IMR-90 (cell line): ENCODE data around the gene MTMR3. TPM values are rescaled to one million over a fixed set of nuclear protein-coding genes. Genes with fewer than 3 reads are reported as not detected.

Experiments
- ATAC-seq: fragments of 200-7000 bp; cut with Tn5 transposase; 2 replicates; pipeline ENCODE4 v1.9.1; 2020; ENCODE audit warnings: low read depth, mild to moderate bottlenecking, moderate library complexity
- BruUV-seq: library from RNA; stranded (reverse); fragments of 400-500 nt; replicated peaks from 2 replicates; lab custom pipeline; 2021; lab: Mats Ljungman, UMichigan
- CTCF ChIA-PET: fragments of 300-600 bp; formaldehyde crosslinking; extraction: SDS; loops from one replicate; lab custom pipeline; 2021; ENCODE audit warnings: antibody characterized with exemption; lab: Yijun Ruan, JAX
- POLR2A ChIA-PET: fragments of 300-600 bp; sonication (Branson Sonifier 250); formaldehyde crosslinking; loops from one replicate; lab custom pipeline; 2022; ENCODE audit warnings: antibody characterized with exemption; ENCODE audit not compliant: unreplicated experiment; lab: Charles Lee
- DNase-seq: peaks from one replicate; pipeline ENCODE4 v3.0.0; 2013
- H2AFZ ChIP-seq: replicated peaks from 2 replicates; pipeline ENCODE3; 2013; ENCODE audit warnings: low read length, mild to moderate bottlenecking; ENCODE audit not compliant: poor library complexity
- H2AK5ac ChIP-seq: 2 replicates; pipeline ENCODE4 v1.6.1; 2013; ENCODE audit warnings: low read depth, low read length, inconsistent platforms
- H2AK9ac ChIP-seq: replicated peaks from 2 replicates; pipeline ENCODE3; 2013; ENCODE audit warnings: mild to moderate bottlenecking, low read depth, low read length, moderate library complexity; ENCODE audit not compliant: poor library complexity
- H2BK120ac ChIP-seq: 2 replicates; pipeline ENCODE4 v1.6.1; 2013; ENCODE audit warnings: low read depth, low read length, inconsistent platforms
- H2BK15ac ChIP-seq: 3 replicates; pipeline ENCODE4 v1.6.1; 2013; ENCODE audit warnings: low read depth, low read length, inconsistent platforms
- H2BK20ac ChIP-seq: 2 replicates; pipeline ENCODE4 v1.6.1; 2013; ENCODE audit warnings: low read depth, mild to moderate bottlenecking, inconsistent platforms, low read length, moderate library complexity
- H2BK5ac ChIP-seq: 2 replicates; pipeline ENCODE4 v1.6.1; 2013; ENCODE audit warnings: mild to moderate bottlenecking, low read depth, low read length, inconsistent platforms; ENCODE audit not compliant: poor library complexity, severe bottlenecking
- H3K14ac ChIP-seq: replicated peaks from 2 replicates; pipeline ENCODE4 v1.6.1; 2013; ENCODE audit warnings: low read depth, low read length, inconsistent platforms
- H3K18ac ChIP-seq: 2 replicates; pipeline ENCODE4 v1.6.1; 2013; ENCODE audit warnings: low read depth, low read length, control low read depth
- H3K23ac ChIP-seq: 2 replicates; pipeline ENCODE4 v1.6.1; 2013; ENCODE audit warnings: low read depth, low read length, inconsistent platforms
- H3K27ac ChIP-seq: 2 replicates; pipeline ENCODE4 v1.5.1; 2013; ENCODE audit warnings: mild to moderate bottlenecking, control low read depth, low read length; ENCODE audit not compliant: insufficient read depth
- H3K27me3 ChIP-seq: 2 replicates; pipeline ENCODE4 v1.6.1; 2013; ENCODE audit warnings: low read length; ENCODE audit not compliant: control insufficient read depth, insufficient read depth
- H3K36me3 ChIP-seq: 2 replicates; pipeline ENCODE4 v1.6.1; 2013; ENCODE audit warnings: low read length, mixed read lengths; ENCODE audit not compliant: control insufficient read depth, insufficient read depth
- H3K4ac ChIP-seq: 2 replicates; pipeline ENCODE4 v1.6.1; 2013; ENCODE audit warnings: low read depth, low read length, inconsistent platforms
- H3K4me1 ChIP-seq: 2 replicates; pipeline ENCODE4 v1.6.1; 2013; ENCODE audit warnings: low read length, mixed read lengths; ENCODE audit not compliant: control insufficient read depth, insufficient read depth
- H3K4me2 ChIP-seq: 2 replicates; pipeline ENCODE4 v1.6.1; 2013; ENCODE audit warnings: low read depth, mild to moderate bottlenecking, control low read depth, low read length, moderate library complexity
- H3K4me3 ChIP-seq: 2 replicates; pipeline ENCODE4 v1.5.1; 2013; ENCODE audit warnings: low read depth, mild to moderate bottlenecking, control low read depth, low read length, moderate library complexity; ENCODE audit not compliant: insufficient read depth
- H3K56ac ChIP-seq: 2 replicates; pipeline ENCODE4 v1.6.1; 2013; ENCODE audit warnings: low read length, inconsistent platforms; ENCODE audit not compliant: insufficient read depth; ENCODE audit errors: extremely low read depth
- H3K79me1 ChIP-seq, 2 experiments: 2 replicates each; pipeline ENCODE4 v1.6.1; 2013; ENCODE audit warnings: low read length in 2 of 2, inconsistent platforms in 1 of 2, low read depth in 1 of 2
- H3K9ac ChIP-seq: 2 replicates; pipeline ENCODE4 v1.6.1; 2013; ENCODE audit warnings: low read depth, low read length, control low read depth
- H3K9me1 ChIP-seq: 2 replicates; pipeline ENCODE4 v1.6.1; 2013; ENCODE audit warnings: low read length, inconsistent platforms; ENCODE audit not compliant: insufficient read depth
- H3K9me3 ChIP-seq: 2 replicates; pipeline ENCODE4 v1.6.1; 2013; ENCODE audit warnings: low read length; ENCODE audit not compliant: control insufficient read depth, insufficient read depth
- H4K20me1 ChIP-seq: 2 replicates; pipeline ENCODE4 v1.6.1; 2013; ENCODE audit warnings: low read length, inconsistent platforms; ENCODE audit not compliant: insufficient read depth
- H4K5ac ChIP-seq: 2 replicates; pipeline ENCODE4 v1.6.1; 2013; ENCODE audit warnings: mild to moderate bottlenecking, low read depth, low read length, control low read depth
- H4K8ac ChIP-seq, 2 experiments: 2 replicates each; pipeline ENCODE4 v1.6.1; 2013; ENCODE audit warnings: low read depth in 2 of 2, low read length in 2 of 2, control low read depth in 1 of 2, inconsistent platforms in 1 of 2
- H4K91ac ChIP-seq: 2 replicates; pipeline ENCODE4 v1.6.1; 2013; ENCODE audit warnings: low read depth, low read length, inconsistent platforms; ENCODE audit not compliant: insufficient read depth
- BHLHE40 ChIP-seq: fragments of 150-350 bp; IDR thresholded peaks from 2 replicates; pipeline ENCODE4 v1.6.1; 2016; ENCODE audit warnings: mild to moderate bottlenecking, low read depth, low read length
- CEBPB ChIP-seq: IDR thresholded peaks from 2 replicates; pipeline ENCODE4 v1.6.1; 2012; ENCODE audit warnings: low read depth, low read length, improper control_type of control experiment
- CHD1 ChIP-seq: IDR thresholded peaks from 2 replicates; pipeline ENCODE4 v1.6.1; 2012; ENCODE audit warnings: low read depth, low read length, improper control_type of control experiment
- MAFK ChIP-seq: IDR thresholded peaks from 2 replicates; pipeline ENCODE4 v1.6.1; 2012; ENCODE audit warnings: low read depth, low read length, improper control_type of control experiment
- MAZ ChIP-seq: IDR thresholded peaks from 2 replicates; pipeline ENCODE4 v1.6.1; 2012; ENCODE audit warnings: low read depth, mild to moderate bottlenecking, low read length, improper control_type of control experiment, moderate library complexity, borderline replicate concordance
- MXI1 ChIP-seq: IDR thresholded peaks from 2 replicates; pipeline ENCODE4 v1.6.1; 2012; ENCODE audit warnings: low read depth, mild to moderate bottlenecking, low read length, moderate library complexity, borderline replicate concordance
- NFE2L2 ChIP-seq: fragments of 150-350 bp; IDR thresholded peaks from 2 replicates; pipeline ENCODE4 v1.6.1; 2016; ENCODE audit warnings: low read depth, mild to moderate bottlenecking, low read length
- POLR2A ChIP-seq: IDR thresholded peaks from 2 replicates; pipeline ENCODE4 v1.6.1; 2012; ENCODE audit warnings: mild to moderate bottlenecking, low read depth, low read length
- RCOR1 ChIP-seq: IDR thresholded peaks from 2 replicates; pipeline ENCODE4 v1.6.1; 2012; ENCODE audit warnings: mild to moderate bottlenecking, low read length, improper control_type of control experiment; ENCODE audit not compliant: insufficient replicate concordance
- RFX5 ChIP-seq: IDR thresholded peaks from 2 replicates; pipeline ENCODE4 v1.8.0; 2012; ENCODE audit warnings: low read depth, mild to moderate bottlenecking, low read length, moderate library complexity
- WGBS, 2 experiments: methylation state at CpG; one replicate each; pipeline versions ENCODE4 v1.1.5 to v1.1.7; 2013; ENCODE audit warnings: missing lambda C conversion rate in 2 of 2; ENCODE audit not compliant: insufficient read length in 1 of 2; ENCODE audit errors: extremely low coverage in 2 of 2; 5-methylcytosine and 5-hydroxymethylcytosine counted together
- dilution Hi-C: fragments of 300-500 bp; cut with HindIII; formaldehyde crosslinking; loops from one replicate; pipeline ENCODE4 v1.14.3; 2018; ENCODE audit warnings: low sequenced_read_pairs; ENCODE audit not compliant: unreplicated experiment
- in situ Hi-C: fragments of 300-500 bp; cut with MboI; formaldehyde crosslinking; loops from 3 replicates; pipeline ENCODE4 v1.14.3; 2019; ENCODE audit warnings: low sequenced_read_pairs, inconsistent platforms, mixed read lengths
- intact Hi-C: fragments of 100-400 bp; cut with micrococcal nuclease; formaldehyde crosslinking; loops from 2 replicates; pipeline ENCODE4 v1.10.0; 2022
- polyA plus RNA-seq, 3 experiments: library from polyadenylated mRNA; depleted of rRNA; stranded (reverse); fragments of >200 nt; gene quantifications; 2 replicates each; pipeline ENCODE4 v1.2.3, GENCODE V29; 2012; ENCODE audit warnings: low replicate concordance in 1 of 3
- total RNA-seq: library from RNA; depleted of rRNA; stranded (reverse); fragments of >200 nt; gene quantifications from 2 replicates; pipeline ENCODE4 v1.2.3, GENCODE V29; 2012
- TF ChIP-seq, protein P1 (sequence below): fragments of 150-350 bp; IDR thresholded peaks from 2 replicates; pipeline ENCODE4 v1.6.1; 2017; ENCODE audit warnings: mild to moderate bottlenecking, antibody characterized with exemption, low read length, low read depth
- TF ChIP-seq, protein P2 (sequence below): conservative IDR thresholded peaks from 2 replicates; pipeline ENCODE4 v1.5.1; 2012; ENCODE audit warnings: mild to moderate bottlenecking, low read depth, low read length, improper control_type of control experiment

MTMR3 gene
- total and polyA plus RNA-seq, 2 of the 4 experiments (the other 2 are of a cell fraction) = 21.3 to 29.4 TPM

DNA sequence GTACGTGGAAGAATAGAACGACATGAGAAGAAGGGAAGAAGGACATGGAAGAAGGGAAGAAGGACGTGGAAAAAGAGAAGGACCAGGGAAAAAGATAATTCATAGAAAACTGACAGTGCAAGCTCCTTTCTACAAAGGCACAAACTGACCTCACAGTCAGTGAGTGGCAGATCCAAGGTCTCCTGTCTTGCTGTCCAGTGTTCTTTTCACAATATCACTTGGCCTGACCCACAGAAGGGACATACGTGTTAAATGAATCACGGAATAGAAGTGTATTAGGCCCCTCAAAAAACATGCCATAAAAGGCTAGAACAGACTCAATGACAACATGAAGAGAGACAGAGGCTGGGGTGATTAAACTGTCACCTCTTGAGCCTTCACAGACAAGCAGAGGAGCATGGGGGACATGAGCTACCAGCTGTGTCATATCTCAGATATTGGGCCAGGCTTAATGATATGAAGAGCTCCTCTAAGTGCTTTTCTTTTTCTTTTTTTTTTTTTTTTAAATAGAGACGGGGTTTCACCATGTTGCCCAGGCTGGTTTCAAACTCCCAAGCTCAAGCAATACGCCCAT lies 49.5 kb upstream of the MTMR3 start (continued):
- TF ChIP-seq, protein P1, sequence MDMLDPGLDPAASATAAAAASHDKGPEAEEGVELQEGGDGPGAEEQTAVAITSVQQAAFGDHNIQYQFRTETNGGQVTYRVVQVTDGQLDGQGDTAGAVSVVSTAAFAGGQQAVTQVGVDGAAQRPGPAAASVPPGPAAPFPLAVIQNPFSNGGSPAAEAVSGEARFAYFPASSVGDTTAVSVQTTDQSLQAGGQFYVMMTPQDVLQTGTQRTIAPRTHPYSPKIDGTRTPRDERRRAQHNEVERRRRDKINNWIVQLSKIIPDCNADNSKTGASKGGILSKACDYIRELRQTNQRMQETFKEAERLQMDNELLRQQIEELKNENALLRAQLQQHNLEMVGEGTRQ = no peak

DNA sequence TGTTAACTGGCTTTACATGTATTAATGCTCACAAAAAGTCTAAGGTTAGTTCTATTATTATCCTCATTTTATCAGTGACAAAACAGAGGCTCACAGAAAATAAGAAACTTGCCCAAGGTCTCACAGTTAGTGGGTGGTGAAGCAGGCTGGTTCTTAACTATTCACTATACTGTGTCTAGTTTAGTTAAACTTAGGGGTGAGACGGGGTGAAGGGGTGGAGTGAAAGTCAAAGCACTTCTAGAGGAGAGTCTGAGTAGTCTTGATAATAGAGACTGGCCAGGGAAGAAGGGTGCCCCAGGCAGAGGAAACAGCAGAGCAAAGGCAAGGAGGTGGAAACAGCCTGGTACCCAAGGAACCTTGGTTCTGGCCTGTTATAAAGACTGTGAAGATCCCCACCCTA lies 48.9 kb upstream of the MTMR3 start:
- no peak overlapping the region for H2BK120ac ChIP-seq
- H3K14ac ChIP-seq = no peak overlapping the region
- H3K9ac ChIP-seq = no peak overlapping the region
- H3K27me3 ChIP-seq = no peaks in the 10 kb centered on the region
- H4K91ac ChIP-seq = no peak overlapping the region
- no peak overlapping the region for H2BK15ac ChIP-seq
- intact Hi-C loops (no loop called here), in situ Hi-C loops (no loop called here), dilution Hi-C loops (no loop called here)
- ChIA-PET POLR2A (interaction anchor here (0.6 kb wide), 1 partner anchor 21 kb away, joined by 11 read pairs; no protein-coding TSS in a partner anchor), CTCF (no interaction called here)
- H2BK20ac ChIP-seq = no peak overlapping the region
- H3K56ac ChIP-seq = no peak overlapping the region
- H4K8ac ChIP-seq = no peak overlapping the region
- no peaks in the 10 kb centered on the region for H4K20me1 ChIP-seq
- BruUV-seq = no TSS peak
- peaks cover 29% of the 10 kb centered on the region for H3K36me3 ChIP-seq
- peaks cover 3% of the 10 kb centered on the region for H3K9me1 ChIP-seq
- H2AFZ ChIP-seq = no peak overlapping the region
- ATAC-seq (no peak), DNase-seq (no peak)
- H4K5ac ChIP-seq = no peak overlapping the region
- H3K4me1 ChIP-seq = 0 out of 2 replicates have a peak, but pooled peaks cover 2% of the 10 kb centered on the region
- no peak overlapping the region for H3K4me3 ChIP-seq
- no peak overlapping the region for H3K27ac ChIP-seq
- no peaks in the 10 kb centered on the region for H3K9me3 ChIP-seq
- no peak overlapping the region for H3K23ac ChIP-seq
- H2AK5ac ChIP-seq = no peak overlapping the region
- no peak overlapping the region for H3K4ac ChIP-seq
- WGBS, 2 experiments = no CpG with 5 or more reads among the region's 1 CpG
- H2BK5ac ChIP-seq = no peak overlapping the region
- H3K4me2 ChIP-seq = no peak overlapping the region
- peaks cover 41 to 75% of the 10 kb centered on the region in 2 experiments for H3K79me1 ChIP-seq
- no peak overlapping the region for H3K18ac ChIP-seq
- H2AK9ac ChIP-seq = no peak overlapping the region
- TF ChIP-seq CHD1 (no peak), CEBPB (no peak), BHLHE40 (no peak), POLR2A (no peak), RFX5 (no peak), NFE2L2 (no peak), MAFK (no peak), MXI1 (no peak), MAZ (no peak), RCOR1 (no peak)
- TF ChIP-seq, protein P1 = no peak
- TF ChIP-seq, protein P2, sequence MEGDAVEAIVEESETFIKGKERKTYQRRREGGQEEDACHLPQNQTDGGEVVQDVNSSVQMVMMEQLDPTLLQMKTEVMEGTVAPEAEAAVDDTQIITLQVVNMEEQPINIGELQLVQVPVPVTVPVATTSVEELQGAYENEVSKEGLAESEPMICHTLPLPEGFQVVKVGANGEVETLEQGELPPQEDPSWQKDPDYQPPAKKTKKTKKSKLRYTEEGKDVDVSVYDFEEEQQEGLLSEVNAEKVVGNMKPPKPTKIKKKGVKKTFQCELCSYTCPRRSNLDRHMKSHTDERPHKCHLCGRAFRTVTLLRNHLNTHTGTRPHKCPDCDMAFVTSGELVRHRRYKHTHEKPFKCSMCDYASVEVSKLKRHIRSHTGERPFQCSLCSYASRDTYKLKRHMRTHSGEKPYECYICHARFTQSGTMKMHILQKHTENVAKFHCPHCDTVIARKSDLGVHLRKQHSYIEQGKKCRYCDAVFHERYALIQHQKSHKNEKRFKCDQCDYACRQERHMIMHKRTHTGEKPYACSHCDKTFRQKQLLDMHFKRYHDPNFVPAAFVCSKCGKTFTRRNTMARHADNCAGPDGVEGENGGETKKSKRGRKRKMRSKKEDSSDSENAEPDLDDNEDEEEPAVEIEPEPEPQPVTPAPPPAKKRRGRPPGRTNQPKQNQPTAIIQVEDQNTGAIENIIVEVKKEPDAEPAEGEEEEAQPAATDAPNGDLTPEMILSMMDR = no peak
